GM19455 (cell line): ENCODE results near the gene GRK2.
"Not testable (repeated sequence)": the region's sequence is repeated elsewhere in the genome, so short reads cannot be mapped to it uniquely, and the experiment has no call there.

Experiments
- ATAC-seq: cut with Tn5 transposase; IDR thresholded peaks from one replicate; pipeline ENCODE4 v1.9.1; 2021; ENCODE audit not compliant: unreplicated experiment

The GRK2 gene

GRCh38 chr11:67266449-67267187 is at the start of gene GRK2:
GRK2 (plus strand) TSS chr11:67266473; CDS start chr11:67266700, 227 bp downstream.
- ATAC-seq, result no peak

GRCh38 chr11:67227726-67228125 is 38.5 kb upstream of the GRK2 start:
- ATAC-seq, result no peak

- no peak for ATAC-seq
These were observed 35.9 kb upstream of the GRK2 start for GRCh38 chr11:67230406-67230805.

- ATAC-seq, result no peak
These were observed 35.4 kb upstream of the GRK2 start for GRCh38 chr11:67230886-67231285.

DNA sequence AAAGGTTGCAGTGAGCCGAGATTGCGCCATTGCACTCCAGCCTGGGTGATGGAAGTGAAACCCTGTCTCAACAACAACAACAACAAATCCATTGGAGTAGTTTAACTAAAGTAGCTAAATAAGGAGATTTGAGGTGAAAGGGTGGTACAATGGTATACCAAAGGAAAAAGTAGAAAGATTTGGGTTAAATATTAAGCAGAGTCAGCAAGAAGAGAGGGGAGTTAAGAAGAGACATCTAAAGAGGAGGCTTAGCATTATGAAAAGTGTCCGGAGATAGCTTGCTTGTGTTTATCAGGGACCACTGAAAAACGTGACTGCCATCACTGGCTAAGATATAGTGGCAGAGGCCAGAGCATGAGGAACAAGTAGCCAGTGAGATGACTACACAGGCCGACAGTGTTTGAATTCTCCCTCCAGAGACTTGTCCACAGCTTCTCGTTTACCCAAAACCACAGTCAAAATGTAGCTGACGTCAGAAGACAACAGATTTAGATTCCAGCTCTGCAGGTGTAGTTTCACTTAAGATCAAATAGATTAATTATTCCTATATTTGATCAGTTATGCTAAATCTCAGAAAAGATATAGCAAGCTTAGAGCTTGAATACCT is 32.6 kb upstream of the GRK2 start:
- no peak for ATAC-seq

DNA sequence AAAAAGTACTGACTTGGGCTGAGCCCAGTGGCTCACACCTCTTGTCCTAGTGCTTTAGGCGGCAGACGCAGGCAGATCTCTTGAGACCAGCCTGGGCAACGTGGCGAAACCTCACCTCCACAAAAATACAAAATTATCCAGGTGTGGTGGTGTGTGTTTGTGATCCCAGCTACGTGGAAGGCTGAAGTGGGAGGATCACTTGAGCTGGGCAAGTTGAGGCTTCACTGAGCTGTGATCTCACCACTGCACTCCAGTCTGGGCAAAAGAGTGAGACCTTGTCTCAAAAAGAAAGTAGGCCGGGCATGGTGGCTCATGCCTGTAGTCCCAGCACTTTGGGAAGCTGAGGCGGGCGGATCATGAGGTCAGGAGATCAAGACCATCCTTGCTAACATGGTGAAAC is 31.7 kb upstream of the GRK2 start:
- ATAC-seq, result not testable (repeated sequence)

- ATAC-seq, result no peak
These were observed 28.7 kb upstream of the GRK2 start for GRCh38 chr11:67237574-67237973.

DNA sequence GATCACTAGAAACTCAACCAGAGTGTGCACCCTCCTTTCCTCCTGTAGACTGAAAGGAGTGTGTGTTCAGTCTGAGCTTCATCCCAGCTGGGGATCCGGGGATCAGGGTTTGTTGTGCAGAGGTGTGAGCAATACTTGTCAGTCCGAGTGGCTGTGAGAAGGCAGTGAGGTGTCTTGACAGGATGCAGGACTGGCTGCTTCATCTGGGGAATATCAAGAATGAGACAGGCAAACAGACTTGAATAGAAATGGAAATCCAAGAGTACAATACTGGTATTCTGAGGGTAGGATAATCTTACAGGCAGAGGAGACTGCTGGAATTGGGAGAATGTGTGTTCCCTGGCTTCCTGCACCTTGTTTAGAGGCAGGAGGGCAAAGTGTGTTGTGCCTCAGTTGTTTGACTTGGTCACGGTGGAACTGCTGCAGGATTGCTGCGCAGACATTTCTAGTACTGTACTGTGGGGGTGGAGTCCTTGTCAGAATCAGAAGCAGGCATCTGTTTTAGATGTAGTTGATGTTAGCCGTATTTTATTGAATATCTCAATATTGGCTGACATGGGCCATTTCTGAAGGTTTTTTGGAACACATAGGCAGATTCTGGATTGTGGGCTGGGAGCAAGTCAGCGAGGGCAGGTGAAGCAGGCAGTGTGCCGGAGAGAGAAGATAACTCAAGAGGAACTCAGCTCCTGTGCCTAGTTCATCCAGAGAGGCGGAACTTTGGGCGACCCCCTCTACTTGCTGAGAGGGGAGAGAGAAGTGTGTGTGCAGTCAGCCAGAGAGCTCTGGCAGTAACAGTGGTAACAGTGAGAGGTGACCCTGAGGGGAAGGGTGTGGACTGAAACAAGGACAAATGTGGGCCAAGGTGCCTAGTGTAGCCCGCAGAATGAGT is 27.1 kb upstream of the GRK2 start:
- no peak for ATAC-seq

- peak; percentile 87 for ATAC-seq
These were observed 26.3 kb upstream of the GRK2 start for GRCh38 chr11:67239783-67240575.

- ATAC-seq, result no peak
These were observed 25.5 kb upstream of the GRK2 start for GRCh38 chr11:67240576-67241389.

DNA sequence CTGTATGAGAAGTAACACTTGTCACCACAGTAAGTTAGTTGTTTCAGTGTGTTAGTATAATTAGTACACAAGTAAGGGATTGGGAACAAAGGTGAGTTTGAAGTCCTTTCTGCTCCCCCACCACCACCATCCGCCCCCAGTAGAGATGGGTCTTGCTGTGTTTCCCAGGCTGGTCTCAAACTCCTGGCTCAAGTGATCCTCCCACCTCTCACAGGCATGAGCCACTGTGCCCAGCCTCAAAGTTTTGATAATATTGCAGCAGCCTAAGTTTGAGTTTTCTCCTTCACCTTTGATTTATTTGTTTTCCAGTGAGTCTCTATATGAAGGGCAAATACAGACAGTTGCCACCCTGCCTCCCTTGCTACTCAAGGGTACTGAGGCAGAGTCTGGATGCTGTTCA is 23.7 kb upstream of the GRK2 start:
- ATAC-seq, result no peak

GRCh38 chr11:67243051-67243450 is 23.2 kb upstream of the GRK2 start:
- ATAC-seq, result no peak

- no peak for ATAC-seq
These were observed 21.2 kb upstream of the GRK2 start for GRCh38 chr11:67245046-67245445.

DNA sequence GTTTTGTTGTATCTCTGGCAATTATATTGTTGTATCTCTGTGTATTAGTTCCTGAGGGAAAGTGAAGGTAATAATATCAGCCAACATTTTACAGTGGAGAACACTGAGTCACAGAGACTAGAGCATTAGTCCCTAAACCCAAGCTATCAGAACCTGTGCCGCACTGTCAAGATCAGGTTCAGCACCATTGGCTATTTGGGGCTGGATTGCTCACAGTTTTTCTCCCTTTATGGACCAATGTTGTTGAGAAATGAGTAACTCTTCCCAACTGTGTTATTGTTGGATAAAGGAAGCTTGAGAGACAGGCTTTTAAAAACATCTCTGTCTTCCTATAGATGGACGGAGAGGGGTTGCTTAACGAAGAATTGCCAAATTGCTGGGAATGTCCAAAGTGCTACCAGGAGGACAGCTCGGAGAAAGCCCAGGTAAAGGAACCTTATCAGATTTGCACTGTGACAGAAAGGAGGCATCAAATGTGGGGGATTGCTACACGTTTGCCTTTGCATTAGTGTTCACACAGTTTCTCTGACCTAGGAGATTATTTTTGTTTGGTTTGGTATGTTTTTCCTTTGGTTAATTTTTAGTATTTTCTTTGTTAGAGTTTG is 18.2 kb upstream of the GRK2 start:
- no peak for ATAC-seq

DNA sequence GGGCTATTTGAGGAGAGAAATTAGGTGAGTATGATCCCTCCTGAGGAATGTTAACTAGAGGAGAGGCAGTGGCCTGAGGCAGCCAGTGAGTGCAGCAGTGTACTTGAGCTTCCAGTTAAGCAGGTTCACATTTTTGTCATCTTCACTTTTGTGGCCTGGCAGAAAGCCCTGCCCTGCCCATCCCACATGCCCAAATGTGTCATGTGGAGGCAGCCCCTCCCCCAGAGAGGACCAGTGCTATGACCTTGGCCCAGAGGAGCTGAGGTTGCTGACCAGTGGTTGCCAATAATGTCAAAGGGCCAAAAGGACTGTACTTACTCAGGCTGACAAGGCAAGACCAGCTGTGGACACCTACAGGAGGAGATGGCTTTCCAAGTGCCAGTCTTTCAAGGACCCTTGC is 17.6 kb upstream of the GRK2 start:
- no peak for ATAC-seq

GRCh38 chr11:67250059-67251043 is 15.9 kb upstream of the GRK2 start:
- ATAC-seq, result no peak

DNA sequence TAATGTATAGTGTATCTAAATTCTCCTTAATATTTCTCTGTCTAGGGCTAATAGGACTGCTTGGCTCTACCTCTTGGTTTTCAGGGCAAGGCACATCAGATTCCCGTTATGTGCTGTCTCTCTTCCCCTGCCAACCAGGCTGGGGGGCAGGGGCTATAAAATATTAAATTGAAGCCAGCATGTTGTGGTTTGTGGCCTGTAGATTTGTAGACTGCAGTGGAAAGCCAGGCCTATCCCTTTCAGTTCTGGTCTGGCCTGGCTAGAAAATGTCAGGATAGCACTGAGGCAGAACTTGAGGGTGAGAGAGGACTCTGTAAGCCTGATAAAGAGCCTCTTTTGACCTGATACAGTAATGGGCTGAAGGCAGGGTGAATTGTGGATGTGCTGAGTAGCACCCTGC is 14.4 kb upstream of the GRK2 start:
- no peak for ATAC-seq

GRCh38 chr11:67252831-67253239 is 13.4 kb upstream of the GRK2 start:
- ATAC-seq, result no peak
